Effector CD8-positive, alpha-beta T cell (primary cell): ENCODE data around the gene DNAH10.

ENCODE experiments used
- DNase-seq: peaks from one replicate; lab custom pipeline; 2025; lab: John Stamatoyannopoulos, UW

Gene DNAH10

DNA sequence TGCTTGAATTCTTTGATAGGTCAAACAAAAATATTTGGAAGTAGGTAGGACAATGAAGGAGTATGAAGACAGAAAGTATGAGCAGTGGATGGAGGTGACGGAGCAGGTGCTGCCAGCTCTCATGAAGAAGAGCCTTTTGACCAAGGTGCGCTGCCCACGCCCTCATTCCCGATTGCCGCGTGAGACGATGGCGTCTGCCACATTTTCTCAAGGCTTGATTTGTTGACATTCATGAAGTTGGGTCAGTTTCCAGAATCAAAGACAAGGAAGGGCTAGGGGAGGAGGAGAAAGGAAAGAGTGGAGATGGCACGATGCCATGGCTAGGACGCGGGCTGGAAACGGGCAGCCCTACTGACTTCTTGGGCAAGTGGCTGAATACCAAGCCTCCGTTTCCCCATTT lies 37.1 kb downstream of the DNAH10 start:
- DNase-seq: no peak

DNA sequence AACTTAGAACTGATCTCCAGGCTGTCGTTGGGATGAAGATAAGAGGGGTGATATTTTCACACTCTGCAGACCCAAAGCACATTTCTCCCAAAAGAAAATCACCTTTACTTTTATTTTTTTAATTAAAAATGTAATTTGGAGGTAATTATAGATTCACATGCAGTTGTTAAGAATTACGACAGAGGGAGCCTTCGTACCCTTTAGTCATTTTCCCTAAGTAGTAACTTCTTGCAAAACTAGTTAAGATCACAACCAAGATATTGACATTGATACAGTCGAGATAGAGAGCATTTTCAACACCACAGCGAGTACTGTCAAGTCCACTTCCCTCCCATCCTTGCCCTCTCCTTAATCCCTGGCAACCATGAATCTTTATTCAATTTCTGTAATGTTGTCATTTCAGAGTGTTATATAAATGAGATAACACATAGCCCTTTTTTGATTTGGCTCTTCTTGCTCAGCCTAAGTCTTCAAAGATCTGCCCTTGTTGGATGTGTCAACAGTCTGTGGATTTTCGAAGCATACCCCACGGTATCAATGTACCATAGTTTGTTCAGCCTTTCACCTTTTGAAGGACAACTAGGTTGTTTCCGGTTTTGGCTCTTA lies 39.6 kb downstream of the DNAH10 start:
- DNase-seq: no peak

DNA sequence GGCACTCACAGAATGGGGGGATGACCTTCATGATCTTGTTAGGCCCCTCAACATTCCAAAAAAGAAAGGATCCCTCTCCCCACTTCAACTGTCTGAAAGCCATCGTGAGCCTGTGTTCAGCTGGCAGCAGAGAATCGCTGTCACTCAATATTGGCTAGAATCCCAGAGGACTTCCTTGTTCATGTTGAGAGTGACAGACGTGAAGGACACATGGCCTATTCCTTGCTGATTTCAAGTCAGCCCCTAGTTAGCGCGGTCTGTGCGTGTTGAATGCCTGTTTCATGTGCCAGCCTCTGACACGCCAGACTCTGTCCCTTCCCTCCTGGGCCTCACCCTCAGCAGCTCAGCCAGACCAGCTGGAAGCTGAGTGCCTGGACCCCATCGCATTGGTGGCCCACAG lies 43.1 kb downstream of the DNAH10 start:
- DNase-seq: no peak

DNA sequence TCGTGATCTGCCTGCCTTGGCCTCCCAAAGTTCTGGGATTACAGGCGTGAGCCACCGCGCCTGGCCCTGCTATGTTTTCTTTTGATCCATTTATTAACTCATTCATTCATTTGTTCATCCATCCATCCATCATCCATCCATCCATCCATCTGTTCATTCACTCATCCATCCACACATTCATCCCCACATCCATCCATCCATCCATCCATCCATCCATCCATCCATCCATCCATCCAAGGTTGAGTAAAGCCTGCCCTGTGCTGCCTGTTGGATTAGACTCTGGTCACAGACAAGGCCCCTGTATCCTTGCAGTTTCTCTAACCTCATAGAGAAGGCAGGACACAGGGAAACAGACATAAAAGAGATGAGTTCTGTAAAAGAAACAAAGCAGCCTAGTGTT lies 44.9 kb downstream of the DNAH10 start:
- DNase-seq: no peak

DNA sequence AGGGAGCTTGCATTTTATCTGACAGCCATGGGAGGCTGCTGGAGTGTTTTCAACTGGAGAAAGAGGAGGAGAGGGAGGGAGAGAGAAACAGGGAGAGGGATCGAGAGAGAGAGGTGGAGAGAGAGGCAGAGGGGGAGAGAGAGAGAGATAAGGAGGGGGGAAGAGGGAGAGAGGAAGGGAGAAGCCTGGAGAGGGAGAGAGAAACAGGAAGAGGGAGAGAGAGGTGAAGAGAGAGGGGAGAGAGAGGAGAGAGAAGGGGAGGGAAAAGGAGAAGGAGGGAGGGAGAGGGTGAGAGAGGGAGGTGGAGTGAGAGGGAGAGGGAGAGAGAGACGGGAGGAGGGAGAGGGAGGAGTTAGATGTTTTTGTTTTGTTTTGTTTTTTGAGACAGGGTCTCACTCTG lies 45.6 kb downstream of the DNAH10 start:
- DNase-seq: no peak

DNA sequence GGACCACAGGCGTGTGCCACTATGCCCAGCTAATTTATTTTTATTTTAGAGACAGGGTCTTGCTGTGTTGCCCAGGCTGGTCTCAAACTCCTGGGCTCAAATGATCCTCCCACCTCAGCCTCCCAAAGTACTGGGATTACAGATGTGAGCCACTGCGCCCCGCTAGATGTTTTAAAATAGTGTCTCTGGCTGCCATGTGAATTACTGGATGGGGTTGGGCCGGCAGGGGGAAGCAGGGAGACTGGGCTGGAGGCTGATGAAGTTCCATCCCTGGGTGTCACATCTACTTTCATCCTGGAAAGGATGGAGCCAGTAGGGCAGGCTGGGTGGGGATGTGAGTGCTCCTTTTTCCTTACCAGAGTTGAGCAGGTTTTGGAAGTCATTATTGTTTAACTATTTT lies 46.1 kb downstream of the DNAH10 start:
- DNase-seq: no peak

DNA sequence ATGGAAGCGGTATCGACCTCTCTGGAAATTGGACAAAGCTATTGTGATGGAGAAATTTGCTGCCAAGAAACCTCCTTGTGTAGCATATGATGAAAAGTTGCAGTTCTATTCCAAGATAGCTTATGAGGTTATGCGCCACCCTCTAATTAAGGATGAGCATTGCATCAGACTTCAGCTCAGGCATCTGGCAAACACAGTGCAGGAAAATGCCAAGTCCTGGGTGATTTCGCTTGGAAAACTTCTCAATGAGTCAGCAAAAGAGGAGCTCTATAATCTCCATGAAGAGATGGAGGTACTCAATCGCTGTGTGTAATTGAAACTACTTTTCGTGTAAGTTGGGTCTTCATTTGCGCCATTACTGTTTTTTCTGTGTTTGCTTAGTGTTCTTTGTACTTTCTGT lies 51.2 kb downstream of the DNAH10 start:
- no peak for DNase-seq

DNA sequence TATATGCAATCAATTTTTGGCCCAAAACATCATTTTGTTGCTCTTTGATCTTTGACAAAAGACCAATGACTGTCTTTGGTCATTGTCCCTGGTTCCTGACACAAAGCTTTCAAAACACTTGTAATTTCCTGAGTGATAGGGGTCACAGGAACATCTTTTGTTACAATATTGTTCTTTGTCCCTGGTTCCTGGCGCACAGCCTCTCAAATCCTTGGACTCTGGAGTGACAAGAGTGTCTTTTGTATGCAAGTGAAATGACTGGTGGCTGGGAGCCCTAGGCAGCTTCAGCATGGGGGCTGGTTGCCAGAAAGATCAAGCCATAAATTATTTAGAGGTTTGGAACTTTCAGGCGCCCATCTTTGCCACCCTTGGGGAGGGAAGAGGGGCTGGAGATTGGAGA lies 53.9 kb downstream of the DNAH10 start:
- no peak for DNase-seq

DNA sequence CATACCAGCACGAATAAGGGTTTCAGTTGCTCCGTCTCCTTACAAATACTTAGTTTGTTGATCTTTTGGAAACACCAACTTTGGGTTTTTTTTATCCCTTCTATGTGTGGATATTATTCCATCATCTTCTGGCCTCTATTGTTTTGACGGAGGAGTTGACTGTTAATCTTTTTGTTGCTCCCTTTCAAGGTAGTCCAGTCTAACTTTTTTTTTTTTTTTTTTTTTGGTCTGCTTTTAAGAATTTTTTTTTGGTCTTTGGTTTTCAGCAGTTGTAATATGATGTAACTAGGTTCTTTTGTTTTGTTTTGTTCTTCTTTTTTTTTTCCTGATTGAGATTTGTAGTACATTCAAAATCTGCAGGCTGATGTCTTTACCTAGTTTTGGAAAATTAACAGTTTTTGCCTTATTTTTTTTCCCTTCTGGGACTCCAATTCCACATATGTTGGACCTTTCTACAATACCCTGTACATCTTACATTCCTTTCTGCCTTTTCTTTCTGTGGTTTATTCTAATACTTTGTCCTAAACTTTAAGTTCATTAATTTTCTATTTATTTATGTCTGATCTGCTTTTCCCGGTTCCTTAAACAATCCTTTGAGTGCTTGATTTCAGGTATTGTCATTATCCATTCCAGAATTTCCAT lies 54.9 kb downstream of the DNAH10 start:
- no peak for DNase-seq

DNA sequence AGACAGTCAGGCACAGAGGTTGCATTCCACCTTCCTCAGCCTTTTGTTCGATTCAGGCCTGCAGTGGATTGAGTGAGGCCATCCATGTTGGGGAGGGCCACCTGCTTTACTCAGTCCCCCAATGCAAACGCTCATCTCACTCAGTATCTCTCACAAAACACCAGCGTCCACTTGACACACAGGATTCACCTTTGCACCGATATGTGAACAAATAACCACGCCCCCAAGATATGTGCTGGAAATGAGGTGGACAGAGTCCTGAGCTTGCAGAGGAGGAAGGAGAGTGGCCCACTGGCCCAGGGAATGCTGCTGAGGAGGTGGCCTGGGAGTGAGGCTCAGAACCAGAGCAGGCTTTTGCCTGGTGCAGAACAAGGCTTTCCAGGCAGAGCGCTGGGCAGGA lies 60.7 kb downstream of the DNAH10 start:
- no peak for DNase-seq

DNA sequence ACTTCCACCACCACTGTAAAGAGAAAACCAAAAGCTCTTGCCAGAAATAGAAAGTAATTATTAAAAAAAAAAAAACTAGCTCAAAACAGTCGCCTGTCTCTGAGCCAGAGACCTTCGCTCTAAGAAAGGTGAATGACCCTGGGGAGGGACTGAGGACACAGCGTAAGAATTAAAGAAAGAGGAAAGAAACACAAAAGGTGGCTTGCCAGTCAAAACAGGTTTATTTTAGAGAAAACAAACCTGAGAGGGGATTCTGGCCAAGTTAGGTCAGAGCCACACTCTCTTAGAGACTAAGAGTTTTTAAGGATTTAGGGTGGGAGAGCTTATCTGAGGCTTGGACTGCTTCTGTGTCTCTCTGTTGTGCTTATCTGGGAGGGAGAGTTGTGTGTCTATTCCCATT lies 66.0 kb downstream of the DNAH10 start:
- DNase-seq: no peak

DNA sequence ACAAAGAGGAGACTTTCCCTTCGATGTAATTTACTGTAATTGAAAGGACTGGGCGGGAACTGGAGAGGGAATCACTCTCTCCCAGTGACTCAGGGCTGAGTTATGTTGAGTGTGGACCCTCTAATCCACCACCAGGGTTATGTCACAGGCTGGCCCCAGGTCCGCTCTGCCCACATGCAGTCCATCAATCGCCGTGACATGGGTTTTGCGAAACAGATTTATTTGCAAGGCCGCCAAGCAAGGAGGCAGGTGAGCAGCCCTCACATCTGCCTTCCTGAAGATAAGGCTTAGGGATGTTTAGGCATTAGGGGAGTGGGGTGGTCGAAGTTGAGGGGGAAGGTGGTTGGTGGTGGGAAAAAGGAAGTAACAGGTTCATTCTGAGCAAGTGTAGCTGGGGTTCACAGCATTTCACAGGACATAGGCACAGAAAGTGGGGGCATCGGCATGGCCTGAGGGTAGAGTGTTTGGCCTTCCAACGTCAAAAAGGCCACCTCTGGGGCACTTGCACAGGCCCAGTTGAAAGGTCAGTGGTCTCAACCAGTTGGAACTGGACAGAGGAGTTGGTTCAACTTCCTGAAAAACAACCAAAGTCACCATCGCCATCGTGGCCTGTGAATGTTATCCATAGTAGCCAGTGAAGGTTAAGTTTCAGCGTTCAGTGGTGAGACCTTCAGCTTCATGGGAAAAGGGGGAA lies 66.9 kb downstream of the DNAH10 start:
- DNase-seq: no peak

DNA sequence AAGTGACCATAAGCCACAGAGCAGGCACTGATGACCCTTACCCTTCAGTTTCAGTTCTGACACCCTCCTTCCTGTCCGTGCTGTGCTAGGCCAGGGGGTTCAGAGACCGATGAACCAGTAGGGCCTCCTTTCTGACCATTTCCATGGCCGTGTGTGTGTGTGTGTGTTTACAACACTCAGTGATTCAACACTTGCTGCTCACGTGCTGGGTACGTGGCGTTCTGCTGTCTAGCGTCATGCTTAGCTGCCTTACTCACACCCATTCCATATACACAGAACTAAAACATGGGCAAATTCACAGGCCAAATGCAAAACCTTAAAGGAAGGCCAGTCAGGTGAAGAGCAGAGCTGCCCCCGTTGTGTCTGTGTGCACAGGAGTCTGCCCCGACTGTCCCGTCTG lies 67.5 kb downstream of the DNAH10 start:
- no peak for DNase-seq

DNA sequence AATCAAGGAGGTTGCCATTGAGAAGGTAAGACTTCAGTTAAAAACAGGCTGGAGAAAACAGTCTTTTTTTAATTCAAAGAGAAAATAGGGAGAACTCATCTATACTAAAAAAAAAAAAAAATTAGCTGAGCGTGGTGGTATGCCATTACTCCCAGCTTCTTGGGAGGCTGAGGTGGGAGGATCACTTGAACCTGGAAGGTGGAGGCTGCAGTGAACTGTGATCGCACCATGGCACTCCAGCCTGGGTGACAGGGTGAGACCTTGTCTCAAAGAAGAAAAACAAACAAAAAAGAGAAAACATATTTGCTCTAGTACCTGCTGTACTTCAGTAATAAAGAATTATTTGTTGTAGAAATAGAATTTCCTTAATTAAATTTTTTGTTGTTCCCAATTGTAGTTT lies 68.6 kb downstream of the DNAH10 start:
- no peak for DNase-seq

DNA sequence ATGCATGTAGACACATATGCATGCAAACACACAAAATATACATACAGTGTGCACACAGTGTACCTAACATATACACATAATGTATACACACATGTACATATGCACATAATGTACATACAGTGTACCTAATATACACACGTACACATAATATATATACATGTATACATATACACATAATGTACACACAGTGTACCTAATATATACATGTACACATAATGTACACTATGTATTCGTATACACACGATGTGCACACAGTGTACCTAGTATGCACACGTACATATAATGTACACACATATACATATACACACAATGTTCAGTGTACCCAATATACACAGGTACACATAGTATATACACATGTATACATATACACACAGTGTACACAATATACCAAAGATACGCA lies 70.0 kb downstream of the DNAH10 start:
- no peak for DNase-seq

DNA sequence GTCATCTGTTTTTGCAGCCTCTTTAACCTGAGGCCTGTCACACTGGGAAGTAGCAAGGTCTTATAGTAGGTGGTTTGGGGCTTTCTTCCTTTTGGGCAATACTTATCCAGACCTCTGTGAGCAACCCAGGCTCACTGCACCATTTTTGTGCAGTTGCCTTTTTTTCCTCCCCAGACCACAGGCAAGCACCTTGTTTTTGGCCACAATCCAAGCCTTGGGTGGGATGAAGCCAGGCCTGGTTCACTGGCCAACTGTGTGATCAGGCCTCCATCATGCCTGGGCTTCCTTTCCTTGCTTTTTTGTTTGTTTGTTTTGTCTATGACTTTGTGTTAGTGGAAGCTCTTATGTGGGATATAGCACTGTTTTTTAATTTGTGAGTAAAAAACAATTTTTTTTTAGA lies 71.7 kb downstream of the DNAH10 start:
- no peak for DNase-seq

DNA sequence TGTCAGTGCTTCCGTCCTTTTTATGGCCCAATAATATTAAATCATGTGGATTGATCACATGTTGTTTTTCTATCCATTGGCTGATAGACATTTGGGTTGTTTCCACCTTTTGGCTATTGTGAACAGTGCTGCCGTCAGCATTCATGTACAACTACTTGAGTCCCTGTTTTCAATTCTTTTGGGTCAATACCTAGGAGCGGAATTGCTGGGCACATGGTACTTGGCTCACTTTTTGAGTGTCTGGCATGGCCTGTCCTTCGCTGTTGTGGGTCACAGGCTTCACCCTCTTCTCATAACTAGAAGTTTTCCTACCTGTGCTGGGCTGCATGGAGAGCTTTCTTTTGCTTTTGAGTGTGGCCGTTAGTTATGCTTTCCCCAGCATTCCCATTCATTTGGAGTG lies 72.7 kb downstream of the DNAH10 start:
- DNase-seq: no peak

DNA sequence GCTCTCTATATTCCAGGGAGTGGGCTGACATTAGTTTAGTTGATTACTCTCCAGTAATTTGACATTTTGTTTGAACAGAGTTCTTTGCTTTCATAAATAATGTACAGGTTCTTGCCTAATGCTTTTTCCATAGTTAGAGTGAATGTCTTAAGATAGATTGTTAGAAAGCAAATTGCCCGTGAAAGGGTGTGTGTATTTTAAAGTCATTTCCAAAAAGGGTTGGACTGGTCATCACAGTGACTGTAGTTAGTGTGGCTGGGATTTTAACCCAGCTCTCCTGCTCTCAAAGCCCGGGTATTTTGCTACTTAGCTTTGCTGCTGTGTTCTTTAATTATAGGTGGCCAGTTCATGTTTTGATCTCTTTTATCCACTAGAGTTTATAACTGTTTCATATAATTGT lies 74.2 kb downstream of the DNAH10 start:
- no peak for DNase-seq

DNA sequence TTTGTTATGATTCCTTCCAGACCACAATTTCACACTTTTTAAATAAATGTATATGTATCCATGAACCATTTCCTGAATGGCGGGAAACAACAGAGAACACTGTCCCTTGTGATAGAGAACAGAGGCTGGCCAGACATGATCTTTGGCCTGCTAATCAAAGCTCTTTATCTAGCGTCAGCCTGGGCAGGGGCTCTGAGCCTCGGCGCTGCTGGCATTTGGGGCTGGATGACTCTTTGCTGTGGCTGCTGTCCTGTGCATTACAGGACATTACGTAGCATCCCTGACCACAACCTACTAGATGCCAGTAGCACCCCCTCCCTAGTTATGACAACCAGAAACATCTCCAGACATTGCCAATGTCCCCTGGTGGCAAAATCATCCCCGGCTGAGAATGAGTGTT lies 77.7 kb downstream of the DNAH10 start:
- no peak for DNase-seq

DNA sequence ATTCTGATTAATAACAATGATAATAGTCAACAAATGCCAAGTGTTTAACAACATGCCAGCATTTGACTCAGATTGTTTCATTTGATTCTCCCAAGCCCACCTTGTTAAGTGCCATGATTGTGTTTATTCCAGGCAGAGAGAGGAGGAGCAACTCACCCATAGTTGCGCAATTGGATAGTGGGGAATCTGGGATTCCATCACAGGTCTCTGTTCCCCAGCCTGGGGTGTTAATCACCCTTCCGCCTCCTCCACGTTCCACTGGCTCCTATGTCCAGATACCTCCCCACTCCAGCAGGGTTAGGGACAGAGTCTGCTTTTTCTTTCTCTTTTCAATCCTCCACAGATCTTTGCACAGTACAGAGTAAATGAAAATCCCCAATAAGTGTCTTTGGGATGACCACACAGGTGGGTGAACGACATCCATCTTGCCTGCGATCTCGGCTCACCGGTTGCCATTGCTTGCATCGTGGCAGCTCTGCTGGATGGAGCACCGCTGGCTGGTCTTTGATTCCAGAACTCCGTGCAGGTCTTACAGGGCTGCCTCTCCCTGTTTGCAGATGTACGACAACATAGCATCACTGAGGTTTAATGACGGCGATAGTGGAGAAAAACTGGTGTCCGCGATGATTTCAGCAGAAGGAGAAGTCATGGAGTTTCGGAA lies 78.8 kb downstream of the DNAH10 start:
- DNase-seq: no peak

DNA sequence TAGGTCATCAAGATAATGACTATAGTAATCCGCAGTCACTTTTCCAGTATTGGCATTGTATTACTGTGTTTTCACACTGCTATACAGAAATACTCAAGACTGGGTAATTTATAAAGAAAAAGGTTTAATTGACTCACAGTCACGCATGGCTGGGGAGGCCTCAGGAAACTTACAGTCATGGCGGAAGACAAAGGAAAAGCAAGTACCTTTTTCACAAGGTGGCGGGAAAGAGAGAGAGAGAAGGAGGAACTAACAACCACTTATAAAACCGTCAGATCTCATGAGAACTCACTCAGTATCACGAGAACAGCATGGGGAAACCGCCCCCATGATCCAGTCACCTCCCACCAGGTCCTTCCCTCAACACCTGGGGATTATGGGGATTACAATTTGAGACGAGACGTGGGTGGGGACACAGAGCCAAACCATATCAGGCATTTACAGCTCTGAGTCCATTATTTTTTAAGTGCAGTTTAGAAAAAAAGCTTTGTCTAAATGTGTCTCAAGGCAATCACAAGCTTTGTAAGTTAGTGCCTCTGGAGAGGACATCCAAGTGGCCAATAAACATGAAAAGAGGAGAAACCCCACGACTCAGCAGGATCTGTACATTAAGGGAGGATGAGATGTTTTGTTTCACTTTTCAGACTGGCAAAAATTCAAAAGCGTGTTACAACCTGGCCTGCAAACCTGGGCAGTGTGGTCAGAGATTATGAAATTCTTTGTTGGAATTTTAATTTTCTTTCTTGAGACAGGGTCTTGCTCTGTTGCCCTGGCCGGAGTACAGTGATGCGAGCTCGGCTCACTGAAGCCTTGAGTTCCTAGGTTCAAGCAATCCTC lies 82.0 kb downstream of the DNAH10 start:
- DNase-seq: no peak

DNA sequence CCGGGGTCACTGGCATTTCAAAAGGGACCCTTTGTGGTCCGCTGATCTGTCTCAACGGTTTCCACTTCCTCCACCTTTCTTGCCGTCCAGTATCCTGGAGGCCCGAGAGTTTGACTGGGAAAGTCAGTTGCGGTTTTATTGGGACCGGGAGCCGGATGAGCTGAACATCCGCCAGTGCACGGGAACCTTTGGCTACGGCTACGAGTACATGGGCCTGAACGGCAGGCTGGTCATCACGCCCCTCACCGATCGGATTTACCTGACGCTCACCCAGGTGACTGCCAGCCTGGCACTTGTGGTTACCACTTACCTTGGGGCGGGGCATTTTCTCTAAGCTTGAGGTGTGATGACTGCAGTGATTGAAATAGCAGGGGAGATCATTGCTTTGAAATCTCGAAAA lies 83.8 kb downstream of the DNAH10 start:
- no peak for DNase-seq
